A204.1 (cell line): ENCODE results near the gene TRAPPC2L.

ENCODE experiments used
- FAIRE-seq: peaks from 2 replicates; lab custom pipeline; 2012; peaks lifted over from hg19 to GRCh38; lab: Jason Lieb, UNC

The TRAPPC2L gene

DNA sequence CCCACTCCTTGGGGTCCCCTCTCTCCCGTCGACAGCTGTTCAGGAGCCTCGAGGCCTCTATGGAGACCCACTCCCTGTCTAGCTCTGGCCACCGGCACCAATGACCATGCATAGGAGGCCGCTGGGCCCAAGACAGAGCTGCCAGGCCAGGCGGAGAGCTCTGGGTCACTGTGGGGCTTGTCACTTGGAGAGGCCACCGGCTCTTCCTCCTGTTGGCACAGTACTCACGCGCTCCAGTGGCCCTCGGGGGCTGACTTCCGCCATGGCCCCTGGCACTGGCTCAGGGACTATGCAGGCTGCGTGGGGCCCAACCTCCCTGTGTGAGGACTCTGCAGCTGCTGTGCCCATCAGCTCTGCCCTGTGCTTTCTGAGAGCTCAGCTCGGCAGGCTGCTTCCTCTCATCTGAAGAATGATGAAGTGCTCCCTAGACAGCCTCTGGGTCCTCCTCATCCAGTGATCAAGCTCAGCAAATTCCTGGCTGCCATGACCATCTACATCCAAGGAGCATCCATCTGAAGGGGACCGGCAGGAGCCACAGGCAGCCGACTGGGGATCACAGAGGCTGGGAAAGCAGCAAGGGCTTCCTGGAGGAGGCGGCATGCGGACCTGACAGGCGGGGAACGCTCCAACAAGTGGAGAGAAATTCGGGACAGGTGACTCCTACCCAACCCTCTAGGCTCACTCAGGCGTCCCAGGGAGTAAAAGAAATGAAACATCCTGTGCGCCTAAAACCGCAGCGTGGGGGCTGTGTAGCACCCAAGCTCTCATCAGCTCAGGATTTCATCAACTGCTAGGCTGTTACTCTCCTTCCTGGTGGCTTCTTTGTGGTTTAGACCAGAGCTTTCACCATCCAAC lies 17.0 kb upstream of the TRAPPC2L start:
- no peak for FAIRE-seq

DNA sequence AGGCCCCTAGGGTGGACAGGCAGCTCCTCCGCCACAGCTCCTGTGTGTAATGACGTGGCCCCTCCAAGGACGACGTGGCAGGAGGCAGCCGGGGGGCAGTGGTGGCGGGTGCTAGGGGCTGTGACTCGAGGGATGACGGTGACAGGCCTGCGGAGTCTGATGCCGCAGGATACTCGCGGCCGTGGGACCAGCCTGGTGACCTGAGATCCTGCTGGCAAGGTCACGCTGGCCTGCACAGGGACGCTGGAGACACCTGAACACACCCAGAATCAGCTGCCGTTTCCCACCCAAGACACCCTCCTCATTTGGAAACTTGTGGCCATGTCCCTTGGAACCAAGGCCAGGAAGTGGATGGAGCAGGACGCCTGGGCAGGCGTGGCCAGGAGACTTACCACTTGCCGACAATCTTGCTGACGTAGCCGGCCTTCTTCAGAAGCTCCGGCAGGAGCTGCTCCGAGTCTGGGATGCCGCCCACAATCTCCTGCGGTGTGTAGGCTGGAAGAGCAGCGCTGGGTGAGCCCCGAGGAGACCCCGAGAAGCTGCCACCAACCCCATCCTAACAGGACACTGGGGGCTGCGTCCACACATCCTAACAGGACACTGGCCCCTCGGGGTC lies 16.2 kb upstream of the TRAPPC2L start:
- FAIRE-seq, result no peak

DNA sequence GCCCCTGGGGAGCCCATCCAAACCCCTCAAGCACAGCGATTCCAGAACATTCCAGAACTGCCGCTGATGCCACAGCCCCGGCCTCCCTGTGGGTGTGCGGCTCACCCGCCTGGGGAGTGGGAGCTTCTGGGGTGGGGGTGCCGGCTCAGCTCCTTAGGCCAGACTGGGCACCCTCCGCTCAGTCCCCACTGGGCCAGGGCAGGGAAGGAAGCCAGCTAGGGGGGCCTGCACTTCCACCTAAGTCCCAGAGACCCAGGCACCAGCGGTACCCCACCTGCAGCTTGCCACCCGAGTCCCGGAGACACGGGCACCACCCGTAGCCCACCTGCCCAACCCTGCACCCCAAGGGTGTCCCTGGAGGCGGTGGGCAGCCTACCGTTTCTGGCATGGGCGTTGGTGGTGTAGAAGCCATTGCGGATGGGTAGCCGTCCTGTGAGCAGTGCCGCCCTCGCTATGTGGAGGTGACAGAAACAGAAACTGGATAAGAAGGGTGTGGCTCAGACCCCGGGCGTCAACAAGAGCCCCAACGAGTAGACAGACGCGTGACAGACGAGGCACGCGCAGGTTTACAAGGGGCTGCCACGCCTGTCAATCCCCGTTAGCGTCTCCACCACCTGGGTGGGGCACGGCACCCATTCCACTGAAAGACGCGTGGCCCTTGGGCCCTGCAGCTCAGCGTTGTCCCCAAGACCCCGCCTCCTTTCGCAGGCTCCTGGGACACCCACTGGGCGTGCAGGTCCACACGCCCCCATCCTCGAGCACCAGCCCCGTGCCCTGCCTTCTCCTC lies 15.2 kb upstream of the TRAPPC2L start:
- FAIRE-seq, result no peak

DNA sequence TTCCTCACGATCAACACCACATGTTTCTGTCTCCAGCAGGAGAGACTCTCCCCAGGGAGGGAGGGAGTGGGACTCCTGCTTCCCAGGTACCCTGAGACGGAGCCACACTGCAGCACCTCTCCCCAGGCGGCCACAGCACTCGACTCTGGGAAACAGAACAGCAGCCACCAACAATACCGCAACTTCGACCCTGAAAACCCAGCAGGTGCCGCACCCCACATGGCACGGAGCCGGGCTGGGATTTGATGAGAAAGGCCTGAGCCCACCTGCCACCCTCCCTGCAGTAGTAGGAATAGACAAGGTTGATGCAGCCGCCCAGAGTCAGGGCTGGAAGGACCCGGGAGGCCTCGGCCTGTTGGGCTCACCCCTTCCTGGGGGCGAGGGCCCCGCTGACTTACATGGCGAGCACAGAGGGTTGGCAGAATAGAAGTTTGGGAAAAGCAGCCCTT lies 14.6 kb upstream of the TRAPPC2L start:
- no peak for FAIRE-seq

DNA sequence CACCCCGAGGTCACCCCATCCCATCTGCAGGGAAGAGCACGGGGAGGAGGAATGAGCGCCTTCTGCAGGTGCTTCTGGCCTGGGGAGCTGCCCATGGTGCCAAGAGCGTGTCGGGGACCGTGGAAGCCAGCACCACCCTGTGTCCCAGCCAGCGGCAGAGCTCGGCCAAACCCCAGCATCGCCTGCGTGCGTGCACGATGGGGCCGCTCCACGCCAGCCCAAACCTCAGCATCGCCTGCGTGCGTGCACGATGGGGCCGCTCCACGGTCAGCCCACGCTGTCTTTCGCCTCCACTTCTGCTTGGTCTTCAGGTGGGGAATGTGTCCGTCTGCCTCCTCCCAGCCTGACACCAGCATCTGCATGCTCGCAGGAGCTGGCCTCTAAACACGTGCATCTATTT lies 14.1 kb upstream of the TRAPPC2L start:
- no peak for FAIRE-seq

DNA sequence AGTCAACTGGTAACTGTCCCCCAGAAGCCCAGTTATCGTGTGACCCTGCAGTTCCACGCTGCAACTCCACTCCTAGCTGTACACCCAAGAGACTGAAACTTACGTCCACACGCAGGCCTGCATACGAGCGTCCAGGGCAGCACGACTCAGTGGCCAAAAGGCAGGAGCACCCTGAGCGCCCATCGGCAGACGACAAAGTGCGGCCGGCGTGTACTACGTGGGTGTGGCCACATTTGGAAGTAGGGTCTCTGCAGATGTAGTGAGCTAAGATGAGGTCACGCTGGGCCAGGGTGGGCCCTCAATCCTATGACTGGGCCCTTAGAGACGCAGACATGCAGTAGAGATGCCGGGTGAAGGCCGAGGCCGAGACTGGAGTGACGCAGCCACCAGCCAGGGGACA lies 13.7 kb upstream of the TRAPPC2L start:
- no peak for FAIRE-seq

DNA sequence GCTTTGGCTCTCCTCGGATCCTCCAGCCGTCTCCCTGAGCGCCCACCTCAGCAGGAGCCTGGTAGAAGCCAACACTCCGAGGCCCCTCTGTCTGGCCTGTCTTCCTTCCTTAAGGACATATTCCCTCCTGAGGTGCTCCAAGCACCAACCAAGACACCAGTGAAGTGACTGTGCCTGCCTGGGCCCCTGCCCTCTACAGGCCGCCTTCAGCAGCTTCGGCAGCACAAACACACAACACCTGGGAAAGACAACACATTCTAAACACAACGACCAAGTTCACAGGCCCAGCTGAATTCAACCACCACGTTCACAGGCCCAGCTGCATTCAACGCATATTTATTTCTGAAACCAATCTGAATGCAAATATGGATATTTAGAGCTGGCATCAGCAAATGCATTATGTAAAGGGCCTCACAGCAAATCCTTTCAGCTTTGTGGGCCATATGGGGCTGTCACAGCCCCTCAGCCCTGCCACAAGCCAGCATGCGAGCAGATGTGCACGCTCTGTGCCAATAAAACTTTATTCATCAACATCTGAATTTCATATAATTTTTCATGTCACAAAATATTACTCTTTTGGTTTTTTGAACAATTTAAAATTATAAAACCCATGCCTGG lies 12.4 kb upstream of the TRAPPC2L start:
- FAIRE-seq, result no peak

DNA sequence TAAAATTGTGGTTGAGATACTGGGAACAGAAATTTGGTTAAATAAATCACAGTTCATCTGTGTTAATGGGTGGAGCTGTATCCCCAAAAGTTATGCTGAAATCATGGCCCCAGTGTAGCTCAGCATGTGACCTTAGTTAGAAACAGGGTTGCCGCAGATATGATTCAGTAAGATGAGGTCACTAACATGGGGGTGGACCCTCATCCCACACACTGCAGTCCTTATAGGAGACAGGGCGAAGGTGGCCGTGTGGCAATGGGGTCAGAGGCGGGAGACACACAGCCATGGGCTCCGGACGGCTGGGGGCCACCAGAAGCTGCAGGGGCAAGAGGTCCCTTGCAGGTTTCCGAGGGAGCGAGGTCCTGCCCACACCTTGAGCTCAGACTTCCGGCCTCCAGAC lies 10.8 kb upstream of the TRAPPC2L start:
- no peak for FAIRE-seq

DNA sequence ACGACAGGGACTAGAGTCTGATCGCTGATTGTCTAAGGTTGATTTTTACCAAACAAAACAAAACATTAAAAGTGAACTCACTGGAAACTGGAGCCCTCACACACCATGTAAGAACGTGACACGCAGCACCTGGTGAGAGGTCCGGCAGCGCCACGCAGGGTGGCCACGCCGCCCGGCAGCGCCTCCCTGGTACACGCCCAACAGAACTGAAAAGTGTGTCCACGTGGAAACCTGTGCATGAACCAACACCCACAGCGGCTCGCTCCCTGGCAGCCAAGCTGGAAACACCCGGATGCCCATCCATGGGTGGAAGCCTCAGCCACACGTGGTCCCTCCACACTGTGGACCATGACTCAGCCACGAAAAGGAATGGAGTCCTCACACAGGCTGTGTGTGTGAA lies 9.3 kb upstream of the TRAPPC2L start:
- FAIRE-seq, result no peak

DNA sequence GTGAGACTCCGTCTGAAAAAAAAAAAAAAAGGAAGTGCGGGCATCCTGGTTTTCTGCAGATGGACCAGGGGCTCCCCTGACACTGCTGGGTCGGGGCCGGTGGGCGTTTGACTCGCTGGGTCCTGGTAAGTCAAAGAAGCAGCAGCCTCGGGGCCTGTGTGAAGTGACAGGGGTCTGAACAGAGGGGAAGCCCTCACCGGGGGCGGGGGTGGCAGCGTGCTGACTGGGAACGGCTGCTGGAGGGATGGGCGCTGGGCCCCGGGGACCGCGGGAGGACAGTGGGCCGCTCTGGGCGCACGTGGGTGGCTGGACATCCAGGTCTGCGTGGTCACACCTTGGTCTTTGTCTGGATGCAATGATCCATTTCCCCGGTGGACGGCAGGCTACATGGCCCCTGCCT lies 8.4 kb upstream of the TRAPPC2L start:
- FAIRE-seq, result no peak

DNA sequence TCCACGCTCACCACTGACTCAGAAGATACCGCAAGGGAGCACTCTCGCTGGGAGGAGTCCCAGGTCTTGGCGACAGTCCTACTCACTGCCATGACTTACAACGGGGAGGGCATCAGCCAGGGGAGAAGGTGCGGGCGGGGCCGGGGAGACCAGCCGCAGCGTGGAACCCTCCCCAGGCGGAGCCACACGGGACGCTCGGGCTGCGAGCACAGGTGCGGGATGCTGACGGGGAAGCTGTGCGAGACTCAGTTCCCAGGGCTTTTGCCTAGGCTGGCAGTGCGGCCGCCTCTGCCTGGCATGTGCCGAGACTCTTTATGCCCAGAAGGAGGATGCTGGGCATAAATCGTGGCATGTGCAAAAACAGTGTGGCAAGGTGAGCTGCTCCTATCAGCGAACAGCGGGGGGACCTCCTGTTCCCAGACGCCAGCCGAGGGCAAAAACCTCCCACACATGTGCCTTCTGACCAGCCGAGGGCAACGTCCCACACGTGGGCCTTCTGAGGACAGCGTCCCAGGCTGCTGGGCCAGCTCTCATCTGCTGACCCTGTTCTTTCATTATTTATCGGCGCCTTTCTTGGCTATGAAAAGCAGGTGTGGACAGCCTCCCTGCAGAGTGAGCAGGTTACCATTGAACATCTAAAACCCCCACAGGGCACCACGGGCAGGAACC lies 6.3 kb upstream of the TRAPPC2L start:
- no peak for FAIRE-seq

DNA sequence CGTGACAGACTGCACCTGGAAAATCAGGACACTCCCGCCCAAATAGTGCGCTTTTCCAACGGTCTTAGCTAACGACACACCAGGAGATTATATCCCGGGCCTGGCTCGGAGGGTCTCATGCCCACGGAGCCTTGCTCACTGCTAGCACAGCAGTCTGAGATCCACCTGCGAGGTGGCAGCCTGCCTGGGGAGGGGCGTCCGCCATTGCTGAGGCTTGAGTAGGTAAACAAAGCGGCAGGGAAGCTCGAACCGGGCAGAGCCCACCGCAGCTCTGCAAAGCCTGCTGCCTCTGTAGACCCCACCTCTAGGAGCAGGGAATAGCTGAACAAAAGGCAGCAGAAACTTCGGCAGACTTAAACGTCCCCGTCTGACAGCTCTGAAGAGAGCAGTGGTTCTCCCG lies 5.3 kb upstream of the TRAPPC2L start:
- no peak for FAIRE-seq

DNA sequence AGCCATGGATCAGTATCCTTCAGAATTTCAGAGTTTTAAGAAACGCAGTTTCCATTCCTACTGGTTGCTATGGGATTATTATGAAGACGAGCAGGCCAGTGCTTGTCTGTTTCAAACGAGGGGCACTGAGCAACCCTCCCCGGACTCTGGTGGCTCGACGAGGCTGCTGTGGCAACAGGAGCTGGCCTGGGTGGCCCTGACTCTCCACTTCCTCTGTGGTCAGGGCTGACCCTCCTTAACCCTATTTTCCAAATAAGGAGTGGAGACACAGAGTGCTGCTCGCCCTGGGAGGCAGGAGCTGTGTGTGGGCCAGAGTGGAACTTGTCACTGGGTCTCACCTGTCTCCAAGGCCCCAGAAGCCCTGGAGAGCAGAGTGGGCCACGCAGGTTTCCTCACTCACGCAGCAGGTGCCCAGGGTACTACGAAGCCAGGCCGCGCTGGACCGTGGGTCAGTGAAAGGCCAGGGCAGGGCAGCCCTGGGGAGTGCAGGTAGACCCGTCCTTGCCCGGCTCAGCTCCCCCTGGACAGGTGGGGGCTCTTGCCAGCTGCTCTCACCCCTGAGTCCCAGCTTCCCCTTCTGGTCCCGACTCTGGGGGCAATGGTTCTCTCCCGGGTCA lies 3.5 kb upstream of the TRAPPC2L start:
- FAIRE-seq, result no peak

DNA sequence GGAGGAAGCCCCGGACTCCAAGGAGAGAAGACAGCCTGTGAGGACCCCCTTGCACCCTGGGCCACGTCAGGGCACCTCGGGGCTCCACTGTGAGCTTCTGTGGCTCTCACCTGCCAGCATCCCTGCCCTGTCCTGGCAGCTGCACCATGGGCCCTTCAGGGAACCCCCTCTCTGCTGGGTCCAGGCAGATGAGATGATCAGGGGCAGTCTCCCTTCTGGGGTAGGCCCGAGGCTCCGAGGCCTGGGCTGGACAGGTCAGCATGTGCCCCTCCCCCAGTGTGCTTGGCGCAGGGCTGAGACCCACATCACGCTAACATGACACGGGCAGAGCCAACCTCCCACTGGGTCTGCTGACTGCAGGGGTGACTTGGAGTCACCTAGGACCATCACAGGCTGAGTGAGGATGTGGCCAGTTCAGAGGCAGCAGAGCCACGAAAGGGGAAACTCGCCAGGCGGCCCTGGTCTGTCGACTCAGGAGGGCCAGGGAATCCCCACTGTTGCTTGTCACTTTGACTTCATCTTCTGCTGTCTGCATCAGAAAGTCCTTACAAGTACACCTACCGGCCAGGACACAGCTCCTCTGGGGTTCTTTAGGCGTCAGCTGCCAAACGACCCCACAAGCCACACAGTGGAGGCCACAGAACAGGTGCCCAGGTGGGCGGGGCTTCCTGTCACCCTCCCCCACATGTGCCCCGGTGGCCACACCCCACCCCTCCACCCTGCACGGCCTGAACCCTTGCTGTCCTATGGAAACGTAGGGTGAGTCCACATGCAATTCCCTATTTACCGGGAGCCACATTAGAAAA lies 2.4 kb upstream of the TRAPPC2L start:
- no peak for FAIRE-seq

DNA sequence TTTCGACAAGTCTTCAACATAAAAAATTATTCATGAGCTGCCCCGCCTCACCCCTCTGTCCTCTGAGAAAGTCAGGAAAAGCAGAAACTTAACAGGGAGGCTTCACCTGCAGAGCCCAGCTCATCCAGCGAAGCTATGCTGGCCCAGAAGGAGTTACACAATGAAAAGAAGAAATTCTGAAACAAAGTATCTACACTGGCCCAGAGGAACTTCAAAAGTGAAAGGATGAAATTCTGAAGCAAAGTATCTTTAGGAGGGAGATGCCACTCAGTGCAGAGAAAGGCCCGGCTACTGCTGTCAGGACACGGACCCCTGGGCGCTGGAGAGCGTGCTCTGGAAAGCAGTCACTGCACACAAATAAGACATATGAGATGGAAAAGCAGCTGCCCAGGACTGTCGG lies 1.8 kb upstream of the TRAPPC2L start:
- FAIRE-seq, result no peak

DNA sequence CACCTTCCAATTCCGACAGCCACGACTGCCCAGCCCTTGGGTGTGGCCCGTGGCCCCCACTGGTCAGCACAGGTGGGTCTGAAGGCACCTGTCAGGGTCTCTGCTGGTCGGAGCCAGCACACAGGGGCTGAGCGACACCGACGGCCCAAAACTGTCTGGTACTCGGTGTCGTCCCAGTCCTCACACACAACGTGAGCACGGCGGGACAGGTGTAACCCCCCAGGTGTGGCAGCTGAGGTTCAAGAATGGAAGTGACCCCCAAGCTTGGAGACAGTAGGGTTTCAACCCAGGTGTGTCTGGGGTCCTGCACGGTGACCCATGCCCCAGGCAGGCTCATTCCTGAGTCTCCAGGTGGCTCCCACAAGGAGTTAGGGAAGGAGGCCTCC lies 1.2 kb upstream of the TRAPPC2L start:
- FAIRE-seq, result no peak

DNA sequence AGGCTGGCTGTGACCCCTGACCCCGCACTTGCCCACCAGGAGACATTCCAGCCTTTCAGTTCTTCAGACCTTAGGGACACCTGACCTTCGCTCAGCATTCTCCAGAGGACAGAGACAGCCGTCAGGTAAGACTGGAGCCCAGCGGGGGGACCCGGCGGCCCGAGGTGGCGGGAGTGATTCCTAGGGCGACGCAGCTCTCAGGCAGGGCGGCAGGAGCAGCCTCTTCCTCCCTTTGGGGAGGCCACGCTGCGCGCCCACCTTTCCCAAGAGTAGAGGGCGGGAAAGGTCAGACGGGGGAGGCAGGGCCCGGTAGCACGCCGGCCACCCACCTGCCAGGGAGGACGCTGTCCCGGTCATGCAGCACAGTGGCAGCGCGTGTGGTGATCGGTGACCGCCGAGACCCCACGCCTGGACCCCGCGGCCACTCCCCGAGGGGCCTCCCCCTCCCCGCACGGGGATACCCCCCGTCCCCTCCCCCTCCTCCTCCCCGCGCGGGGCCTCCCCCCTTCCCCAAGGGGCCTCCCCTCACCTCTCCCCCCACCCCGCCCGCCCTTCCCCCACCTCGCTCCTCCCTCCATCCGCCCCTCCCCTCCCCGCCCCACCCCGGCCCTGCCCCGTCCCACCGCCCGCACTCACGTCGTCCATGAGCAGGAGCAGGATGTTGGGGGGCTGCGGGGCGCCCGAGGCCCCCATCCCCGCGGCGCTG lies 652 bp upstream of the TRAPPC2L start:
- FAIRE-seq, result no peak

DNA sequence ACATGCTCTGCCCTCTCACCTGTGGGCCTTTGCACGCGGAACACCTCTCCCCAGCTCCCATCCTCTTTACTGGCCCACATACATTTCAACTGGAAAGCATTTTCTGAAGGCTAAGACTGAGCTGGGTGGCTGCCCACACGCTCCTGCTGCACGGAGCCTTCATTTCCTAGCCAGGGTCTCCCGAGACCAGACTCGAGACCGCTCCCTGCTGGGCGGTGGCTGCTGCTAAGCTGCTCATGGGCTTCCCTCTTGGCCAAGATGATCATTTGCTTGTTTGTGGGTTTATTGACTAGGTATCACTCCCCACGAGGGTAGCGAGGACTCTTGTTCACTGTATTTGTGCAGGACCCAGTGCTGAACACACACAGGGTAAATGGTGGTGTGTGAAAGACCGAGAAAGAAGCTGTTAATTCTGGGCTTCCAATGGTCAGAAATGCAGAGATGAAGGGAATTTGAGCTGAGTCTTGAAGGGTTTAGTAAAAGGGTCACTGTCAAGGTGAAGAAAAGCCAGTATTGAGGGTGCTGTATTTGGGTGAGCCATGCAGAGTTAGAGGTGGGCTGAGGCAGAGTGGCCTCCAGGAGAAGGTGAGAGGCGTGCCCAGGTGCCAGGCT lies 907 bp downstream of the TRAPPC2L start:
- no peak for FAIRE-seq

DNA sequence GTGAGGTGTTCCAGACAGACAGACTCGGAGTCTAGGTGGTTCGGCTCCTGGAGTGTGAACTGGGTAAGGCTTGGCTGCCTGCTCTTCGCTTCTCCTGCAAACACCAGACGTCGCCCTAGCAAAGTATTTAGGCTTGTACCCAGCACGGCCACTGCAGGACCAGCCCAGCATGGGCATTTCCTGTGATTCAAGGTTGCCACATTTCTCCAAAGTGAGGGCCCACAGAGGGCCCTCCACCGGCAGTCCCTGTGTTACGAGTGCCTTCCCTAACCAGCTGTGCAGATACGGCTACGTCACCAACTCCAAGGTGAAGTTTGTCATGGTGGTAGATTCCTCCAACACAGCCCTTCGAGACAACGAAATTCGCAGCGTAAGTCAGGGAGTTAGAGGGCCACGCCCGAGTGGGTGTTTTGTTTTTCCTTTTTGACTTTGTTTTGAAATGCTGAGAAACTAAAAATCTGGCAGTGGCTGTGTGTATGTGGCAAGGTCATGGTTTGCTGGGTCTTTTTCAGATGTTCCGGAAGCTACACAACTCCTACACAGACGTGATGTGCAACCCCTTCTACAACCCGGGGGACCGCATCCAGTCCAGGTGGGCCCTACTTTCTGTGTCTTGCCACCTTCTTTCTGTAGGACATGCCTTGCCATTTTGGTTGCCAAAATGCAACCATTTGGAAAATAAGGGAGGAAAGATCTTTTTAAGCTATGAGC lies 2.6 kb downstream of the TRAPPC2L start:
- no peak for FAIRE-seq
